IPS-11a (cell line): ENCODE results near the gene LRRC8D.
"Not testable (repeated sequence)": the region's sequence is repeated elsewhere in the genome, so short reads cannot be mapped to it uniquely, and the experiment has no call there.

Experiments
- H3K4me3 ChIP-seq: one replicate; pipeline ENCODE4 v1.5.1; 2013; ENCODE audit warnings: low read depth, low read length, control low read depth

The LRRC8D gene

DNA sequence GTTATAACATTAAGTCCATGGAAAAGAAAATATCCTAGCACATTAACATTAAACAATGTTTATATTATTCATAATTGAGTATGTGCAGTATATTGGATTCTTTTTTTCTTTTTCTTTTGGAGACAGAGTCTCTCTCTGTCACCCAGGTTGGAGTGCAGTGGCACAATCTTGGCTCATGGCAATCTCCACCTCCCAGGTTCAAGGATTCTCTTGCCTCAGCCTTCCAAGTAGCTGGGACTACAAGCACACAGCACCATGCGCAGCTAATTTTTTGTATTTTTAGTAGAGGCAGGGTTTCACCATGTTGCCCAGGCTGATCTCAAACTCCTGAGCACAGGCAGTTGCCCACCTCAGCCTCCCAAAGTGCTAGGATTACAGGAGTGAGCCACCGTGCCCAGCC is 162.0 kb downstream of the LRRC8D start:
- H3K4me3 ChIP-seq, result not testable (repeated sequence)

- not testable (repeated sequence) for H3K4me3 ChIP-seq
These were observed 163.8 kb downstream of the LRRC8D start for GRCh38 chr1:89984564-89985116.

DNA sequence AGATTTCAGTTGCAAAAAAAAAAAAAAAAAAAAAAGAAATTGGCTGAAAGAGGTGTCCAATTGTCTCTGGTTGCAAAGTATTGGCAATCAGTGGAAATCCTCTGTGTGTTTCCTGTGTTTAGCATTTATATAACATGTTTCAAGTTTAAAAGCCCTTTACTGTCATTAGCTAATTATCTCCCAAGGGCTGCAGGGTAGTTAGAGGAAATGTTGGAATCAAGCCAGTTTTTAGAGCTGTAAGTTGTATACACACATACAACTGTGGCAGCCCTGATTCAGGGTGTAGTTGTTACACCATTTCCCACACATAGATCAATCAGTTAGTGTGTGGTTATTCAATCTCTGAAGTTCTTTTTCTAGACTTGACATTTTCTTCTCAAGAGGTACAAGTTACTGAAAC is 165.2 kb downstream of the LRRC8D start:
- no peak overlapping the region for H3K4me3 ChIP-seq
